Measurements from ENCODE around the gene ABCB10.
"Not testable (repeated sequence)": the region's sequence is repeated elsewhere in the genome, so short reads cannot be mapped to it uniquely, and the experiment has no call there.

Gene ABCB10

DNA sequence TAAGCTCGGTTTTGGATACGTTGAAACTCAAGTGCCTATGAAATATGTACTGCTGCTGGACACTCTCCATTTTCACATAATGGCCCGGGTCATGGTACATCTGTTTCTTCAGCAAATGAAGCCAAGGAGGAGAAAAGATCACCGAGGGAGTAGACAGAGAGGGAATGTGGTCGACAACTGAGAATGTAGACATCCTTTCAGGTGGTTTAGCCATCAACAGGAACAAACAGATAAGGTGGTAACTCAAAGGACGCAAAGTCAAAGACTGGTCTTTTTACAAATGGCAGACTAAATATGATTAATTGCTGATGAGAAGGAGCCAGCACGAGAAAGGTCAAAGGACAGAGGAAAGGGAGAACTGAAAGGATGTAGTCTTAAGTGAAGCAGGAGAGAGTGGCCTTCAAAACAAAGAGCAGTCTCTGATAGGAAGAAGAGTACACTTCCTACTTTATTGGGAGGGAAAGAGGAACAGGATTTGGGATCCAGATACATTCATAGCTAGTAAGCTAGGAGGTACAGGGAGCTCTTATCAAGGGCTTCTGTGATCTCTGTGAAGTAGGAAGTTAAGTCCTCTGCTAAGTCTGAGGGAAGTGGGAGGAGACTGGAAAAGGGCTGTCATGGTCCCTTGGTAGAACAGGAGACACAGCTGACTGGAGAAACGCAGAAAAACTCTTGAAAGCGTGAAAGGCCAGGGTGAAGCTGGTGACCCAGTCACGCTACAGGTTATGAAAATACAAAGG is 78.7 kb downstream of the ABCB10 start:
- DNase-seq (ENCODE audit: low read depth in 2 of 2, low spot score in 1 of 2) = no peak

- no peak for DNase-seq (ENCODE audit: low read depth in 2 of 2, low spot score in 1 of 2)
These were observed 79.7 kb downstream of the ABCB10 start for GRCh38 chr1:229478852-229479251.

GRCh38 chr1:229475859-229476258 is 82.6 kb downstream of the ABCB10 start:
- DNase-seq (ENCODE audit: low read depth in 2 of 2, low spot score in 1 of 2) = not testable (repeated sequence)

- no peak for DNase-seq (ENCODE audit: low read depth in 2 of 2, low spot score in 1 of 2)
These were observed 84.0 kb downstream of the ABCB10 start for GRCh38 chr1:229474509-229474908.

GRCh38 chr1:229471175-229471574 is 87.3 kb downstream of the ABCB10 start:
- no peak for DNase-seq (ENCODE audit: low read depth in 2 of 2, low spot score in 1 of 2)

DNA sequence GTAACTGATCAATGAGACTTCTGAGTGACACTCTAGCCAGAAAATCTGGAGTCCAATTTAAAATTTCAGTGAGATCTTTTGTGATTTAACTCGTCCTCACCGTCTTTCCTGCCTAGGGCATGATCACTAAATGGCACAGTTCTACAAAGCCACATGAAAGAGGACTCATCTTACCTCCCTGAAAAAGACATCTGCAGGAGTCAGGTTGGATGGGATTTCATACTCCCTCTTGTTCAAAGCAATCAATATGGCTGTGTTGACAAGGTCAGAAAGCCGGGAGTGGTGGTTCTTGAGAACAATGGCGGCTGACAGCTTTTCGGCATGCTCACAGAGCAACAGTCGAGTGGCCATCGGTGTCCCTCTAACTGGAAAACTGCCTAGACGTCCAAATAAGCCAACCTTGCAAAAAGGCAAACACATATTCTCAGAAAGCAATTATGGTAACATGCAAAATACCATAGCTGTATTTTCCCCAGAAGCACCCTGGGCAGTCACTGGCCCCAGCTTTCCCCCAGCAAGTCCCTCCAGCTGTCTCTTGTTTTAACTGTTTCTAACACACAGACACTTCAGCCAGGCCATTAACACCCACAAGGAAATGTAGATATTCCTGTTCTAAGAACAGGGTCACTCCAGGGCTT is 88.0 kb downstream of the ABCB10 start:
- no peak for DNase-seq (ENCODE audit: low read depth in 2 of 2, low spot score in 1 of 2)

- DNase-seq (ENCODE audit: low read depth in 2 of 2, low spot score in 1 of 2) = no peak
These were observed 91.6 kb downstream of the ABCB10 start for GRCh38 chr1:229466887-229467286.

Measured in stimulated activated CD8-positive, alpha-beta memory T cell treated with anti-CD3 and anti-CD28 coated beads, Interleukin-4, amount 100 ng/mL, for 1 hour (primary cell).